SK-N-SH (cell line): Measurements from ENCODE around the gene XRCC5. TPM values are rescaled to one million over a fixed set of nuclear protein-coding genes. Genes with fewer than 3 reads are reported as not detected.

Experiments
- CTCF ChIA-PET: fragments of 300-600, 350-600 bp; formaldehyde crosslinking; extraction: SDS; loops from one replicate; lab custom pipeline; 2021; lab: Yijun Ruan, JAX
- POLR2A ChIA-PET: fragments of 350-600 bp; sonication (Branson Sonifier 250); formaldehyde crosslinking; extraction: SDS; loops from one replicate; lab custom pipeline; 2020; ENCODE audit warnings: antibody characterized with exemption, inconsistent platforms; lab: Yijun Ruan, JAX
- DNase-seq: peaks from one replicate; pipeline ENCODE4 v3.0.0; 2012
- H2AFZ ChIP-seq: fragments of 200-600 bp; sonication (generic); 2 replicates; pipeline ENCODE4 v1.8.1; 2016; ENCODE audit warnings: antibody characterized with exemption, mild to moderate bottlenecking, low read depth
- H3F3A ChIP-seq: fragments of 200-600 bp; sonication (generic); replicated peaks from 2 replicates; pipeline ENCODE3; 2016; ENCODE audit warnings: antibody characterized with exemption, mild to moderate bottlenecking; ENCODE audit not compliant: insufficient read depth
- H3K27ac ChIP-seq, 2 experiments: fragments of 200-500 bp in 1 of 2; fragments of 200-600 bp in 1 of 2; sonication (Bioruptor generic) in 1 of 2; sonication (generic), shearing (Covaris generic) in 1 of 2; 2 replicates each; pipeline versions ENCODE4 v1.5.1 to v1.6.1; 2014 to 2016; ENCODE audit warnings: low read depth in 2 of 2, inconsistent platforms in 1 of 2, low read length in 1 of 2, mild to moderate bottlenecking in 1 of 2, mixed read lengths in 1 of 2
- H3K27me3 ChIP-seq: fragments of 200-600 bp; sonication (generic), shearing (Covaris generic); 2 replicates; pipeline ENCODE4 v1.6.1; 2016; ENCODE audit warnings: mixed run types; ENCODE audit not compliant: insufficient read depth
- H3K36me3 ChIP-seq, 2 experiments: fragments of 200-500 bp in 1 of 2; fragments of 200-600 bp in 1 of 2; sonication (Bioruptor generic) in 1 of 2; sonication (generic) in 1 of 2; replicated peaks in 1 of 2; 2 replicates each; pipeline versions ENCODE3 to v1.5.1; 2014 to 2016; ENCODE audit warnings: low read length in 1 of 2, mild to moderate bottlenecking in 1 of 2; ENCODE audit not compliant: insufficient read depth in 2 of 2, control insufficient read depth in 1 of 2
- H3K4me1 ChIP-seq, 2 experiments: fragments of 200-500 bp in 1 of 2; fragments of 200-600 bp in 1 of 2; sonication (Bioruptor generic) in 1 of 2; sonication (generic), shearing (Covaris generic) in 1 of 2; 2 replicates each; pipeline versions ENCODE4 v1.5.1 to v1.6.1; 2014 to 2016; ENCODE audit warnings: low read depth in 1 of 2, low read length in 1 of 2, mixed run types in 1 of 2; ENCODE audit not compliant: insufficient read depth in 2 of 2, control insufficient read depth in 1 of 2
- H3K4me2 ChIP-seq: fragments of 200-600 bp; sonication (generic), shearing (Covaris generic); 2 replicates; pipeline ENCODE4 v1.6.1; 2017; ENCODE audit warnings: mixed run types
- H3K4me3 ChIP-seq, 2 experiments: fragments of 200-500 bp in 1 of 2; fragments of 200-600 bp in 1 of 2; sonication (Bioruptor generic) in 1 of 2; sonication (generic), shearing (Covaris generic) in 1 of 2; 2 replicates each; pipeline versions ENCODE4 v1.5.1 to v1.8.1; 2014 to 2016; ENCODE audit warnings: low read depth in 2 of 2, inconsistent platforms in 1 of 2, low read length in 1 of 2, mild to moderate bottlenecking in 1 of 2, mixed read lengths in 1 of 2, moderate library complexity in 1 of 2
- H3K79me2 ChIP-seq: fragments of 200-600 bp; sonication (generic); 2 replicates; pipeline ENCODE4 v1.8.1; 2017; ENCODE audit warnings: mild to moderate bottlenecking; ENCODE audit not compliant: insufficient read depth
- H3K9ac ChIP-seq: fragments of 200-600 bp; sonication (generic); 2 replicates; pipeline ENCODE4 v1.6.1; 2017; ENCODE audit warnings: mixed run types
- H3K9me2 ChIP-seq: fragments of 200-600 bp; sonication (generic); 2 replicates; pipeline ENCODE4 v1.6.1; 2017; ENCODE audit warnings: mixed run types
- H3K9me3 ChIP-seq: fragments of 200-600 bp; sonication (generic); 2 replicates; pipeline ENCODE4 v1.6.1; 2017; ENCODE audit warnings: mixed run types, mild to moderate bottlenecking, moderate library complexity
- H4K20me1 ChIP-seq: fragments of 200-600 bp; sonication (generic); 2 replicates; pipeline ENCODE4 v1.6.1; 2017; ENCODE audit warnings: mild to moderate bottlenecking, mixed run types; ENCODE audit not compliant: insufficient read depth
- ELF1 ChIP-seq: IDR thresholded peaks from 2 replicates; pipeline ENCODE4 v1.4.0; 2012
- EP300 ChIP-seq, 2 experiments: IDR thresholded peaks; 2 replicates each; pipeline versions ENCODE4 v1.4.0 to v1.6.1; 2012; ENCODE audit warnings: borderline replicate concordance in 1 of 2, low read depth in 1 of 2, low read length in 1 of 2
- EZH2phosphoT487 ChIP-seq: fragments of 200-600 bp; sonication (generic); IDR thresholded peaks from 2 replicates; pipeline ENCODE4 v1.6.1; 2017; ENCODE audit warnings: low read depth, mixed run types, mild to moderate bottlenecking, antibody characterized with exemption, moderate library complexity, borderline replicate concordance
- FOXM1 ChIP-seq: IDR thresholded peaks from 2 replicates; pipeline ENCODE4 v1.4.0; 2012; ENCODE audit warnings: low read depth, mild to moderate bottlenecking
- JUND ChIP-seq: IDR thresholded peaks from 2 replicates; pipeline ENCODE4 v1.4.0; 2012
- NFIC ChIP-seq: IDR thresholded peaks from 2 replicates; pipeline ENCODE4 v1.4.0; 2012; ENCODE audit warnings: borderline replicate concordance
- PBX3 ChIP-seq: IDR thresholded peaks from 2 replicates; pipeline ENCODE4; 2012
- RAD21 ChIP-seq: IDR thresholded peaks from 2 replicates; pipeline ENCODE4 v1.6.1; 2012; ENCODE audit warnings: mild to moderate bottlenecking, low read length
- RCOR1 ChIP-seq: fragments of 150-350 bp; IDR thresholded peaks from 2 replicates; pipeline ENCODE4 v1.6.1; 2017; ENCODE audit warnings: antibody characterized with exemption, low read length
- RFX5 ChIP-seq: IDR thresholded peaks from 2 replicates; pipeline ENCODE4 v1.6.1; 2012; ENCODE audit warnings: mild to moderate bottlenecking, improper control_type of control experiment, low read length
- RXRA ChIP-seq: IDR thresholded peaks from 2 replicates; pipeline ENCODE4 v1.4.0; 2012; ENCODE audit warnings: low read depth, mild to moderate bottlenecking, borderline replicate concordance
- USF2 ChIP-seq: fragments of 150-350 bp; IDR thresholded peaks from 2 replicates; pipeline ENCODE4 v1.6.1; 2017; ENCODE audit warnings: antibody characterized with exemption, low read length, low read depth, borderline replicate concordance
- YY1 ChIP-seq: IDR thresholded peaks from 2 replicates; pipeline ENCODE4 v1.4.0; 2012; ENCODE audit warnings: low read depth, mild to moderate bottlenecking
- WGBS: methylation state at CpG from one replicate; pipeline ENCODE4 v1.1.6; 2017; ENCODE audit warnings: low lambda C conversion rate; 5-methylcytosine and 5-hydroxymethylcytosine counted together
- polyA plus RNA-seq, 3 experiments: library from polyadenylated mRNA; depleted of rRNA; stranded (reverse); fragments of >200 nt; gene quantifications; 2 replicates each; pipeline ENCODE4 v1.2.3, GENCODE V29; 2012

The XRCC5 gene
- polyA plus RNA-seq, 1 of the 3 experiments (the other 2 are of a cell fraction), result 125 TPM

- TF ChIP-seq EZH2phosphoT487 (no peak), USF2 (no peak)
These were observed 126.3 kb downstream of the XRCC5 start (continued) for GRCh38 chr2:216235462-216235861.

- Histone ChIP-seq H3F3A (no peaks in the 10 kb centered on the region), H3K79me2 (no peaks in the 10 kb centered on the region), H3K27ac (no peak overlapping the region), H3K9ac (no peak overlapping the region), H3K4me3 (no peak overlapping the region), H3K9me3 (peaks cover 15% of the 10 kb centered on the region; the same call in 1 of the 2 replicates), H4K20me1 (no peaks in the 10 kb centered on the region), H3K9me2 (no peaks in the 10 kb centered on the region), H3K27me3 (no peaks in the 10 kb centered on the region), H3K36me3 (peaks cover 0 to 11% of the 10 kb centered on the region in 2 experiments), H3K4me2 (no peak overlapping the region), H2AFZ (no peak overlapping the region), H3K4me1 (no peaks in the 10 kb centered on the region)
- ChIA-PET POLR2A (no interaction called here), CTCF (no interaction called here)
- DNase-seq, result no peak
- WGBS, result 78% methylated on average over 1 of the region's 1 CpG
- TF ChIP-seq RFX5, result no peak
- TF ChIP-seq NFIC, result no peak
- no peak for TF ChIP-seq ELF1
- no peak for TF ChIP-seq RAD21
- no peak for TF ChIP-seq USF2
These were observed 126.7 kb downstream of the XRCC5 start for GRCh38 chr2:216235896-216236295.

GRCh38 chr2:216236486-216236885, 127.3 kb downstream of the XRCC5 start:
- no peaks in the 10 kb centered on the region for H3K79me2 ChIP-seq
- H2AFZ ChIP-seq, result no peak overlapping the region
- H3K4me3 ChIP-seq, result no peak overlapping the region
- peaks cover 14% of the 10 kb centered on the region; the same call in 1 of the 2 replicates for H3K9me3 ChIP-seq
- H3K9me2 ChIP-seq, result no peaks in the 10 kb centered on the region
- H3K4me2 ChIP-seq, result no peak overlapping the region
- TF ChIP-seq RCOR1, result no peak
- TF ChIP-seq PBX3, result no peak
- no peak for TF ChIP-seq YY1
- no peak for TF ChIP-seq EZH2phosphoT487
- no peak for TF ChIP-seq JUND
- TF ChIP-seq EP300 (IDR thresholded peaks at IDR 0.05; ENCODE audit: borderline replicate concordance in 1 of 2, low read depth in 1 of 2, low read length in 1 of 2), result no peak
- no peak for TF ChIP-seq FOXM1
- no peak for TF ChIP-seq NFIC
- no peak for TF ChIP-seq RXRA
- no peak overlapping the region for H3K27ac ChIP-seq
- peaks cover 0 to 10% of the 10 kb centered on the region in 2 experiments for H3K36me3 ChIP-seq
- no peaks in the 10 kb centered on the region for H3F3A ChIP-seq
- no peak for DNase-seq
- no peaks in the 10 kb centered on the region for H3K4me1 ChIP-seq
- H4K20me1 ChIP-seq, result no peaks in the 10 kb centered on the region
- WGBS, result 0% methylated on average over 1 of the region's 1 CpG
- H3K27me3 ChIP-seq, result no peaks in the 10 kb centered on the region
- ChIA-PET CTCF (no interaction called here), POLR2A (no interaction called here)
- no peak overlapping the region for H3K9ac ChIP-seq
